ENCODE measurements around the gene FTO.
A peak's percentile ranks its signal among the peaks of the same experiment; 100 is the strongest.

Gene FTO

GRCh38 chr16:53785916-53786315 is 82.0 kb downstream of the FTO start:
- DNase-seq: no peak

- no peak for DNase-seq
These were observed 83.5 kb downstream of the FTO start for GRCh38 chr16:53787423-53787822.

GRCh38 chr16:53789137-53789536 is 85.2 kb downstream of the FTO start:
- no peak for DNase-seq

DNA sequence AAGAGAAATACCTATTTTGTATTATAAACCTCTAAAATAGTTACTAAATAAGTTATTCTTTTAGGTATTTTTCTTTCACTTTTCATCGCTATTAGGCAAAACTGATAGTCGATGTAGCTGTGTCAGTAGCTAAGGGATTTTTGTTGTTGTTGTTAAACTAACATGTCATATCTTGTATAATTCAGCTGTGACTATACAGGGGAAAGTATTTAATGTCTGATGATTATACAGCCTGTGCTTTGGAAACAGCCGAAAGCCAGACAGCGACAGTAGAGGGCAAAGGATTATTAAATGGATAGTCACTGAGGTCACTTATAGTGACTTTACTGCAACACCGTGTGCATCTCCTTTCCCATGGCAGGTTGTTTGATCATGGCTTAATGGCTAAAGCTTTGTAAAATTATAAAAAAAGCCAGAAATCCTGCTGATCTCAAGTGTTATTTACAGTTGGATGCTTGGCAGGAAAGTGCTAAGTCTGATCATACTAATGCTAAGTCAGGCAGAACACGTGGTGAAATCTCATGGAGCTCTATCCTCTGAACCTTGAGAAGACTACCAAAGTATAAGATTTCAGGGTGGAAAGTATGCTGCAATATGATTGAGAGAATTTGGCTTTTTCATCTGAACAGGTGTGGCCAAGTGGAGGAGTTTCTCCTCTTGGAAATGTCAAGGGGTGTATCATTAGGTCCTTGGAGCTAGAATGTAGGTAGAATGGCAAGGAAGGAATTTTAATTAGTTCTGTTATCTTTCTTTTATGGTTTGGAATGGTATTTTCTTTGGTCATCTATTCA is 88.4 kb downstream of the FTO start:
- no peak for DNase-seq

- DNase-seq: no peak
These were observed 99.5 kb downstream of the FTO start for GRCh38 chr16:53803451-53803850.

GRCh38 chr16:53803998-53804397 is 100.0 kb downstream of the FTO start:
- no peak for DNase-seq

DNA sequence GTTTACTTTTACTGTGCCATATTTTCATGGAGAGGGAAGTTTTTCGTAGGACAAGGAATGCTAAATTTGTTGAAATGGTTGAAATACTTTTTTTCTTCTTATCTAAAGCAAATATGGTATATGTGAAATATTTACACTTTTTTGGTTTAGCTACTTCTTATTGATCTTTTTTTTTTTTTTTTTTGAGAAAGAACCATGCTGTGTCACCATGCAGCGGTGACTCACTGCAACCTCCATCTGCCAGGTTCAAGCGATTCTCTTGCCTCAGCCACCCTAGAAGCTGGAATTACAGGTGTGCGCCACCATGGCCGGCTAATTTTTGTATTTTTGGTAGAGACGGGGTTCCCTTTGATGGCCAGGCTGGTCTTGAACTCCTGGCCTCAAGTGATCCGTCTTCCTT is 100.5 kb downstream of the FTO start:
- DNase-seq: no peak

DNA sequence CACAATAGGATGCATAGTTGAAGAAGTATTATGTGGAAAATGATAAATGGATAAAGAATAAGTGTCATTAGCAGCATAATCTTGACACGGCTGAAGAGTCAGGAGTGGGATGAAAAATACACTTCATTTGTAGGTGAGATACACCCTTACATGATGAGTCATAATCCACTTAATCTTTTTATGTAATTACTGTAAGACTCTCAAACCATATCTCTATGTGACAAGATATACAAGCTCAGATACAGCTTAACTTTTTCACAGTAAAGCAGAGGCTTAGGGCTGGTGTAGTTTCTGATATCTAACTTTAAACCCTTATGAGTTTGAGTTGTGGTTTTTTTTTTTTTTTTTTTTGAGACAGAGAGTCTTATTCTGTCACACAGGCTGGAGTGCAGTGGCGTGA is 101.2 kb downstream of the FTO start:
- no peak for DNase-seq

DNA sequence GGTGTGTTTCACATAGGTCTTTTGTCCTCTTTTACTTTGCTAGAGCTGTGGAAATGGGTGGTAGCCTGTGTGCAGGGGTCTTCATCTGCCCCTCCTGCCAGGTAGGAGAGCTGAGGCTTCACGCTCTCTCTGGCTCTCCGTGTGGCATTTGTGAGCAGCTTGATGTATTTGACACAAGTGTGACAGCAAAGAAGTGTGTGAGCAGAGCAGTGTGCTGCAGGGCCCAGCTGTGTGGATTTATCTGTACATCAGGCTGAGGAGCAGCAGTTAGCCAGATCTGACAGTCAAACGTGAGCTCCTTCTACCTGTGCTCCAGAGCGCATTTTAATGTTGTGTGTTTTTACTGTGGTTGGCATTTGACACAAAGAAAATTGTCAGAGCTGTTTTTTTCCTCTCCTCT is 101.8 kb downstream of the FTO start:
- no peak for DNase-seq

DNA sequence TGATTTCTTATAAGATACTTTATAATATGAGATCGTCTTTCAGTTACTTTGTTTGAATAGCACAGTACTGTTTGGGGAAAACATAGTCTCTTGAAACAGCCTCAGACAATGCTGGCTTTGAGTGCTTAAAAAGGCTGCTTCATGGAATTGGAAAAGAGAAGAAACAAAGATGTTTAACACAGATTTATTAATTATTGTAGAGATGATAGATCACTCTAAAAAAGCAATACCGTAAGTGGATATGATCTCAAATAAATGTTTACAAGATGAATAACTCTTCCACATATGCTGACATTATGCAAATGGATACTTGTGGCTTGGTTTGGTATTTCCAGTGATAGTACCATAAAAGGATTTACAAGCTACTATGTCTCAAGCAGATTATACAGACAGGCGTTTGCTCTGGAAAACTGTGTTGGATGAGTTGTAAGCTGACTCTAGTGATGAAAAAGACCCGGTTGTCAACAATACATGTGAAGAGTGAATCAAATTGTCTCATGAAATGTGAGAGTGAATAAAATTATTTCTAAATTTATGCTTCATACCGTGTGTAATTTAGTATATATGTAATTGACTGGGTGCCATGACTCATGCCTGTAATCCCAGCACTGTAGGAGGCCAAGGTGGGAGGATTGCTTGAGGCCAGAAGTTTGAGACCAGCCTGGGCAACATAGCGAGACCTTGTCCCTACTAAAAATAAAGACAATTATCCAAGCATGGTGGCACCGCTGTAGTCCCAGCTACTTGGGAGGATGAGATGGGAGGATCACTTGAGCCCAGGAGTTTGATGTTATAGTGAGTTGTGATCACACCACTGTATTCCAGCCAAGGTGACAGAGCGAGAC is 105.4 kb downstream of the FTO start:
- DNase-seq: no peak

DNA sequence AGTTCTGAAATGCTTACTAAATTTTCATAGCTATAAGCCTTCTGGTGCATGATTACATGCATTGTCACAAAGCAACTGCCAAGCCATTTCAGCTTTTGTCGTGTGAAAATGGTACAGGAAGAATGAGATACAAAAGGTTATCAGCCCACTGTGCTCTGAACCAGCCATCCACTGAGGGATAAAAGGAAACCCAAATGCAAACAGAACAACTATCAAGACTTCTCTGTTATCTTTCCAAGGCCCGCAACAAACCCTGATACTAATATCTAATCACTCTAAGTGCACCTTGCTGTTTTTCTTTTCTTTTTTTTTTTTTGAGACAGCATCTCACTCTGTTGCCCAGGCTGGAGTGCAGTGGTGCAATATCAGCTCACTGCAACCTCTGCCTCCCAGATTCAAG is 109.0 kb downstream of the FTO start:
- no peak for DNase-seq

DNA sequence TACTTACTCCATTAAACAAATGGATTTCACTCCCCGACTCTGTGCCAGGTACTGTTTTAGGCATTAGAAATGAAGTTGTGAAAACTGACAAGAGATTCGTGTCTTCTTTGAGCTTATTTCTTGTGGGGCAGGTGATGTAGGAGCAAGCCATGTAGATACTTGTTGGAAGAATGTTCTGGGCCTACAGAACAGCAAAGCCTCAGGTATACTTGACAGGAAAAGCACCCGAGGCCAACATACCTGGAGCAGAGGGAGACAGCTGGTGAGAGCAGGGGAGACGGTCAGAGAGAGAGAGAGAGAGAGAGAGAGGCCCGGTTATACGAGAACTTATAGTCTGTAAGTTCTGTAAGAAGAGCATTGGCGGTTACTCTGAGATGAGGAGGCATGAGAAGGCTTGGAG is 110.8 kb downstream of the FTO start:
- no peak for DNase-seq

DNA sequence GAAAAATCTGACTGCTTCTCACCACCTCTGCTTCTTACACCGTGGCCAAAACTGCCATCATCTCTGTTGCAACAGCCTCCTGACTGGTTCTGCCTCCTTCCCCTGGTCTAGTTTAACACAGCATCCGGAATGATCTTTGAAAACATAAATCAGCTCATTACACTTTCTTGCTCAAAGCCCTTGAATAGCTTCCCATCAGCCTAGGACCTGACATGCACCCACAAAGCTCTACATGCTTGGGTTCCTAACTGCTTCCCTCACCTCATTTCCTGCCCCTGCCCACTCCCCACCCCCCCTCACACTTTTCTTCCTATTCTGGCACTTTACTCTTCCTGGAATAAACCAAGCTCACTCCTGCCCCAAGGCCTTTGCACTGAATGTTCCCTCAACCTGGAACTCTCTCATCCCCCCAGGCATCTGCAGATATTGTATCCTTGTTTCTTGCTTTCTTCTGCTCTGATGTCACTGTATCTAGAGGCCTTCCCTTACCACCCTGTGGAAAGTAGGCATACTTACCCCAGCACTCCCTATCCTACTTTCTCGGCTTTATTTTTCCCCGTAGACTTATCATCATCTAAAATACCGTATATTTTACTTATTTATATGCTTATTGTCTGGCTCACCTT is 112.4 kb downstream of the FTO start:
- no peak for DNase-seq

DNA sequence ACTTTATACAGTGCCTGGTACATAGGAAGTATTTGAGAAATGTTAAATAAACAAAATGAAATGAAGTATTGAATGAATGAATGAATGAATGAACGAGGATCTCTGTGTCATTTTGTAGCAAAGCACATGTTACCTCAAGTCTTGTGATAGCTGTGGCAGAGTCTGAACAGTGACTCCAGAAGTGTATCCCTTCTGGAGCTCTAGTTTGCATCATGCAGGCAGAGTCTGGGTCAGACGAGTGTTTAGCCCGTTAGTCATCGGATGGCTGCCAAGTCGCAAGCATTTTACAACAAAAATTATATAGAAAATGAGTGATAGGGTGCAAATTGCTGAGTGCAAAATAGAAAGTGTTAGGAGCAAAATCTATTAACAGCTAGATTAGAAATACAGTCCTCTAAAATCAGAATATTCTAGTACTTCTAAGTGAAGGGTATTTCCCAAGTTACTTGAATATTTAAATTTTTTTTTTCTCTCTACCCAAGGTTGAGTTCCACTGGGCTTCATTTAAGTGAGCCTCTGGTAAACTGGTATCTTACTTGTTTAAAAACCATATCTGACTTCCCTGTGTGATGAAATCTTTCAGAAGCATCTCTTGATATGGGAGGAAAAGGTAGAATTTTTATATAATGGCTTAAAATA is 113.3 kb downstream of the FTO start:
- DNase-seq: no peak

DNA sequence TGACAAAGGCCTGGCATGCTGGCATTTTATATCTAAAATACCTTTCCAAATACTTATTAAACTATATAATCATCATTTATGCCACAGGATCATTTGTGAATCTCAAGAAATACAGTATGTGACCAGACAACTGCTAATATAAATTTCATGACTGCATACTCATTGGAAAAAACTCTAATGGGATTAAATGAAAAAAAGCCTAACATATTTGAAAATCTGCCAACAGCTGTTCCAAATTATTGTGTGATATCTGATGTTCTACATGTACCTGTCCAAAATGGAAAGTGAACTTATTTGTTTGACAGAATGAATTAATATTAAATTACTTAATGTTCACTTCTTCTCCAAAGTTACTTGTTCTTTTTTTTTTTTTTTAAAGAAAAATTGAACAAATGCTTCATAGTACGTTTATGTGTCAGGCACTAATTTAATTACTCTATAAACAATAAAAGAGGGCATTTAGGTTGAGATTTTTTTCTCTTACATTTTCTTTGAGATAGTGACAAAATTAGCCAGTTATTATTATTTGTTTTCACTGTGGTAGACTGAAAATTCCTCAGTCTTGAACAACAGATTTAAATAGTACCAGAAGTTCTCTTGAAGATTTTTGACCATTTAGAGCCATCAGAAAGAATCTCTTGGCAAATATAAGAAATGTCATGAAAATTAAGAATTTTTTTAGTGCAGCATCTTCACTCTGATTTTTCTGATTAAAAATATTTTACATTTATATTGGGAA is 114.0 kb downstream of the FTO start:
- no peak for DNase-seq

DNA sequence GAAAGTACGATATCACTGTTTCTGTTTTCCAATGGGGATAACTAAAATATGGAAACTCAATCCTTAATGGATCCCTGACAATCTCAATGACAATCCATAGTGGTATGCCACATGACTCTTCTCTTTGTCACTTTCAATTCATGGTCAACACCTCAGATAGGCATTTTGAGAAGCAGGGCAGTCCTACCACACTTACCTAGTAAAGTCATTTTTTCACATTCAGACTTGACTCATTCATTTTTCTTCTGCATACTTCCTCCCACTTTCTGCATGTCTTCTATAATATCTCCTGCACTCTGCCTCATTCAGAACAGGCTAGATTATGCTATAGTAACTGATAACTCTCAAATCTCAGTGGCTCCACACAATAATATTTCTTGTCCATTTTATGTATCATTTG is 117.5 kb downstream of the FTO start:
- DNase-seq: no peak

GRCh38 chr16:53821957-53822625 is 118.1 kb downstream of the FTO start:
- no peak for DNase-seq

DNA sequence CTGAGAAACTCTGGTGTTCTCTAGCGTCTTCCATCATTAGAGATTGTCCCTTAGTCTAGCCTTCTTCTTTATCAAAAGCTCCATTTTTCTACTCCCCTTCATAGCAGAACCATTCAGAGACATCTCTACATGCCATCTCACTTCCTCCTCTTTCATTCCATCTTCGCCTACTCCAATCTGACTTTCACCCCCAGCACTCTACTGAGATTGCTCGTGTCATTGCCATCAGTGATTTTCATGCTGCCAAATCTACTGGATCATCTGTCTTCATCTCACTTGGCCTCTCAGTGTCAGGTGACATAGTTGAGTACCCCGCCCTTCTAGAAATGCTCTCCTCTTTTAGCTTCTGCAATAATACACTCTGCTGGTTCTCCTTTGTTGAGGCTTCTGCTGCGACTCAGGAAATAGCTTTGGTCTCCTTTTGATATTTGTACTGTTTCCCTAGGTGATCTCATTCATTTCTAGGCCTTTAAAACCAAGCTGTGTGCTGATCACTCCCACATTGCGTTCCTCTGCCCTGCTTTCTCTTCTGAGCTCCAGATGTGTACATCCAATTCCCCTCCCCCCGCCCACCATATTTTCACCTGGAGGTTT is 119.1 kb downstream of the FTO start:
- peak; percentile 18 for DNase-seq

DNA sequence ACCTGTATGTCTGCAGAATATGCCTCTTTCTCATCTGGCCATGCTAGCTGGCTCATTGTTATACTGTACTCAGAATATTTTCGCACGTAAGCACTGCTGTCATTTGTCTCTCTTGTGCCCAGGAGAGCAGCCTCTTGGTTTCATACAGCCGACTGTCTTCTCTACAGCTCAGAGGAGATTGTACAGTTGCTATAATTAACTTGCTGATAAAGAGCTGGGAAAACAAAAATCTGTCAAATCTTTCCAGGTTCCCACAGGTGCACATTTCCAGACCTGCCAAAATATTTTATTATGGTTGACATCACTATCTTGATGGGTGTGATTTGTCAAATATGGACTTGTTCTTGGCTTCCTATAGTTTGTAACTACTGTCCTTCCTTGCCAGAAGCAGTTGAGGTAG is 122.7 kb downstream of the FTO start:
- no peak for DNase-seq

GRCh38 chr16:53827741-53828140 is 123.8 kb downstream of the FTO start:
- no peak for DNase-seq

DNA sequence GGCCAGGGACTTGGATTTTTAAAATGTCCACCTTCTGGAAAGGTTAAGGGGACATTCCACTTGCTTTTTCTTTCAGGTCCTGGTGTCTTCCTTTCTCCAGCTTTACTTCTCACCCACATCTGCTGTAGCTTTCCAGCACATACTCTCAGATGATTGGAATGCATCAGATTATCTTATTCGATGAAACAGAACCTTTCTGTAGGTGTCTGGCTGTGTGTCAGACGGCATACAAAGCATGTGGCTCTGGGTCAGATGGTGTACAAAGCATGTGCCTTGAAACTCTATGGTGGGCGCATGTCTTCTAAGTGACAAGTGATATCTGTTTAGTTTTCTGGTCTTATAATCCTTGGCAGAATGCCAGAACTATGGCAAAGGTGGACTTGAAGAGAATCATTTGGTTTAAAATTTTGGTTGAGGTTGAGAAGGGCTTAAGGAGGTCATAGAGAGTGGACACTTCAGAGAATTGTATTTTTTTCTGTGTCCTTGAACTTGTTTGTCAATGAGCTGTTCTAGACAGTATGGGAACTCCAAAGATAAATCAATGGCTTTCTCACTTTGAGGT is 125.3 kb downstream of the FTO start:
- DNase-seq: no peak
